ENCODE measurements around the gene CNOT4.
"Not testable (repeated sequence)": the region's sequence is repeated elsewhere in the genome, so short reads cannot be mapped to it uniquely, and the experiment has no call there.

The CNOT4 gene

DNA sequence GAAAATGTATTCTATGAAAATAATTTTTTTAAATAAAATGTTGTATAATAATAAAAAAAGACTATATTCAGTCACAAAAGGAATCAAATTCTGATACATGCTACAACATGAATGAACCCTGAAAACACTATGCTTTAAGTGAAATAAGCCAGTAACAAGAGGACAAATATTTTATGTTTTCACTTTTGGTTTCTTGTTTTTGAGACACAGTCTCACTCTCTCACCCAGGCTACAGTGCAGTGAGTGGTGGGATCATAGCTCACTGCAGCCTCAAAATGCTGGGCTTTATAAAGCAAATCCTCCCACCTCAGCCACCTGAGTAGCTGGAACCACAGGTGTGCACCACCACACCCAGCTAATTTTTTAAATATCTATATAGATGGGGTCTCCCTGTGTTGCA is 64.2 kb downstream of the CNOT4 start:
- no peak overlapping the region for H3K27ac ChIP-seq (replicated peaks; ENCODE audit: low read length)
- no peak overlapping the region for H4K91ac ChIP-seq (ENCODE audit: low read depth, low read length, poor library complexity)
- H3K23ac ChIP-seq (ENCODE audit: low read depth, low read length, poor library complexity): no peak overlapping the region
- H2BK15ac ChIP-seq (ENCODE audit: low read length): no peak overlapping the region
- H3K4me2 ChIP-seq (ENCODE audit: insufficient read depth, low read length, poor library complexity, severe bottlenecking): no peak overlapping the region
- no peaks in the 10 kb centered on the region for H3K9me3 ChIP-seq (replicated peaks in 1 of 2; ENCODE audit: control insufficient read depth in 2 of 2, insufficient read depth in 1 of 2, low read depth in 1 of 2, low read length in 2 of 2)
- no peak overlapping the region for H4K8ac ChIP-seq (ENCODE audit: low read depth, low read length)
- H2BK120ac ChIP-seq (ENCODE audit: low read depth, low read length): no peak overlapping the region
- no peak overlapping the region for H2BK5ac ChIP-seq (ENCODE audit: low read length)
- peaks cover 0 to 12% of the 10 kb centered on the region in 2 donors for H3K36me3 ChIP-seq (replicated peaks in 1 of 2; ENCODE audit: control insufficient read depth in 2 of 2, insufficient read depth in 2 of 2, low read length in 2 of 2)
- H3K79me1 ChIP-seq (ENCODE audit: low read depth, low read length): peaks cover 3% of the 10 kb centered on the region
- no peak overlapping the region for H3K4ac ChIP-seq (ENCODE audit: low read length)
- H2AFZ ChIP-seq (ENCODE audit: low read length): no peak overlapping the region
- no peaks in the 10 kb centered on the region for H3K27me3 ChIP-seq (ENCODE audit: control insufficient read depth in 3 of 3, insufficient read depth in 3 of 3, low read depth in 1 of 3, low read length in 3 of 3)
- no peak overlapping the region for H3K14ac ChIP-seq (ENCODE audit: low read length)
- no peak overlapping the region for H3K9ac ChIP-seq (ENCODE audit: low read depth, low read length, poor library complexity)
- no peak overlapping the region for H3K4me3 ChIP-seq (ENCODE audit: low read length in 2 of 2)
- DNase-seq (ENCODE audit: low spot score): no peak
- H3K18ac ChIP-seq (ENCODE audit: low read length): no peak overlapping the region
- no peak overlapping the region for H2AK5ac ChIP-seq (ENCODE audit: low read depth, low read length)
- no peak overlapping the region for H2BK12ac ChIP-seq (ENCODE audit: low read length)
- no peaks in the 10 kb centered on the region for H3K4me1 ChIP-seq (ENCODE audit: control insufficient read depth in 2 of 2, insufficient read depth in 1 of 2, low read depth in 1 of 2, low read length in 2 of 2)

GRCh38 chr7:135445266-135445665 is 64.6 kb downstream of the CNOT4 start:
- WGBS, 2 donors (ENCODE audit: extremely low coverage in 2 of 2, insufficient read length in 2 of 2, insufficient replicate concordance in 1 of 2): no CpG with 5 or more reads among the region's 2 CpGs
- H2BK15ac ChIP-seq (ENCODE audit: low read length); H3K4ac ChIP-seq (ENCODE audit: low read length); H3K23ac ChIP-seq (ENCODE audit: low read depth, low read length, poor library complexity); H3K4me3 ChIP-seq (ENCODE audit: low read length in 2 of 2); H2BK120ac ChIP-seq (ENCODE audit: low read depth, low read length); H3K4me1 ChIP-seq (ENCODE audit: control insufficient read depth in 2 of 2, insufficient read depth in 1 of 2, low read depth in 1 of 2, low read length in 2 of 2); H2BK12ac ChIP-seq (ENCODE audit: low read length); H3K4me2 ChIP-seq (ENCODE audit: insufficient read depth, low read length, poor library complexity, severe bottlenecking); H4K91ac ChIP-seq (ENCODE audit: low read depth, low read length, poor library complexity); H2AK5ac ChIP-seq (ENCODE audit: low read depth, low read length); H4K8ac ChIP-seq (ENCODE audit: low read depth, low read length); H3K9me3 ChIP-seq (replicated peaks in 1 of 2; ENCODE audit: control insufficient read depth in 2 of 2, insufficient read depth in 1 of 2, low read depth in 1 of 2, low read length in 2 of 2); H2AFZ ChIP-seq (ENCODE audit: low read length); H3K79me1 ChIP-seq (ENCODE audit: low read depth, low read length); H3K9ac ChIP-seq (ENCODE audit: low read depth, low read length, poor library complexity); H3K18ac ChIP-seq (ENCODE audit: low read length); H3K27ac ChIP-seq (replicated peaks; ENCODE audit: low read length); H3K27me3 ChIP-seq (ENCODE audit: control insufficient read depth in 3 of 3, insufficient read depth in 3 of 3, low read depth in 1 of 3, low read length in 3 of 3); H2BK5ac ChIP-seq (ENCODE audit: low read length); H3K14ac ChIP-seq (ENCODE audit: low read length); DNase-seq (ENCODE audit: low spot score): not testable (repeated sequence)
- peaks cover 0 to 12% of the 10 kb centered on the region in 2 donors for H3K36me3 ChIP-seq (replicated peaks in 1 of 2; ENCODE audit: control insufficient read depth in 2 of 2, insufficient read depth in 2 of 2, low read length in 2 of 2)

GRCh38 chr7:135441791-135442190 is 68.1 kb downstream of the CNOT4 start:
- Histone ChIP-seq H2BK120ac (ENCODE audit: low read depth, low read length) (no peak overlapping the region), H3K27me3 (ENCODE audit: control insufficient read depth in 3 of 3, insufficient read depth in 3 of 3, low read depth in 1 of 3, low read length in 3 of 3) (no peaks in the 10 kb centered on the region), H2BK12ac (ENCODE audit: low read length) (no peak overlapping the region), H3K4me3 (ENCODE audit: low read length in 2 of 2) (no peak overlapping the region), H3K4me2 (ENCODE audit: insufficient read depth, low read length, poor library complexity, severe bottlenecking) (no peak overlapping the region), H3K36me3 (replicated peaks in 1 of 2; ENCODE audit: control insufficient read depth in 2 of 2, insufficient read depth in 2 of 2, low read length in 2 of 2) (peaks cover 2 to 25% of the 10 kb centered on the region in 2 donors), H3K79me1 (ENCODE audit: low read depth, low read length) (peaks cover 2% of the 10 kb centered on the region), H3K23ac (ENCODE audit: low read depth, low read length, poor library complexity) (no peak overlapping the region), H3K4ac (ENCODE audit: low read length) (no peak overlapping the region), H3K14ac (ENCODE audit: low read length) (no peak overlapping the region), H2AK5ac (ENCODE audit: low read depth, low read length) (no peak overlapping the region), H4K91ac (ENCODE audit: low read depth, low read length, poor library complexity) (no peak overlapping the region), H4K8ac (ENCODE audit: low read depth, low read length) (no peak overlapping the region), H2BK5ac (ENCODE audit: low read length) (no peak overlapping the region), H2AFZ (ENCODE audit: low read length) (no peak overlapping the region), H3K9me3 (replicated peaks in 1 of 2; ENCODE audit: control insufficient read depth in 2 of 2, insufficient read depth in 1 of 2, low read depth in 1 of 2, low read length in 2 of 2) (peaks cover 0 to 3% of the 10 kb centered on the region in 2 donors), H3K27ac (replicated peaks; ENCODE audit: low read length) (no peak overlapping the region), H3K4me1 (ENCODE audit: control insufficient read depth in 2 of 2, insufficient read depth in 1 of 2, low read depth in 1 of 2, low read length in 2 of 2) (no peaks in the 10 kb centered on the region), H3K18ac (ENCODE audit: low read length) (no peak overlapping the region), H2BK15ac (ENCODE audit: low read length) (no peak overlapping the region), H3K9ac (ENCODE audit: low read depth, low read length, poor library complexity) (no peak overlapping the region)
- DNase-seq (ENCODE audit: low spot score): no peak

GRCh38 chr7:135434047-135434446 is 75.9 kb downstream of the CNOT4 start:
- no peak overlapping the region for H4K8ac ChIP-seq (ENCODE audit: low read depth, low read length)
- no peak overlapping the region for H4K91ac ChIP-seq (ENCODE audit: low read depth, low read length, poor library complexity)
- H3K4me1 ChIP-seq (ENCODE audit: control insufficient read depth in 2 of 2, insufficient read depth in 1 of 2, low read depth in 1 of 2, low read length in 2 of 2): no peaks in the 10 kb centered on the region

More at GRCh38 chr7:135434047-135434446, 75.9 kb downstream of the CNOT4 start:
- H3K79me1 ChIP-seq (ENCODE audit: low read depth, low read length): no peaks in the 10 kb centered on the region
- peaks cover 3 to 53% of the 10 kb centered on the region in 2 donors for H3K36me3 ChIP-seq (replicated peaks in 1 of 2; ENCODE audit: control insufficient read depth in 2 of 2, insufficient read depth in 2 of 2, low read length in 2 of 2)
- no peak overlapping the region for H3K9ac ChIP-seq (ENCODE audit: low read depth, low read length, poor library complexity)
- H3K27me3 ChIP-seq (ENCODE audit: control insufficient read depth in 3 of 3, insufficient read depth in 3 of 3, low read depth in 1 of 3, low read length in 3 of 3): no peaks in the 10 kb centered on the region
- WGBS, 2 donors (ENCODE audit: extremely low coverage in 2 of 2, insufficient read length in 2 of 2, insufficient replicate concordance in 1 of 2): no CpG with 5 or more reads among the region's 4 CpGs
- H3K14ac ChIP-seq (ENCODE audit: low read length): no peak overlapping the region
- H2BK15ac ChIP-seq (ENCODE audit: low read length): no peak overlapping the region
- DNase-seq (ENCODE audit: low spot score): no peak
- no peak overlapping the region for H2AFZ ChIP-seq (ENCODE audit: low read length)
- no peak overlapping the region for H2AK5ac ChIP-seq (ENCODE audit: low read depth, low read length)
- no peak overlapping the region for H3K4ac ChIP-seq (ENCODE audit: low read length)
- no peak overlapping the region for H3K23ac ChIP-seq (ENCODE audit: low read depth, low read length, poor library complexity)
- H3K4me2 ChIP-seq (ENCODE audit: insufficient read depth, low read length, poor library complexity, severe bottlenecking): no peak overlapping the region
- H3K4me3 ChIP-seq (ENCODE audit: low read length in 2 of 2): no peak overlapping the region
- H2BK5ac ChIP-seq (ENCODE audit: low read length): no peak overlapping the region
- H3K27ac ChIP-seq (replicated peaks; ENCODE audit: low read length): no peak overlapping the region
- H2BK120ac ChIP-seq (ENCODE audit: low read depth, low read length): no peak overlapping the region
- H2BK12ac ChIP-seq (ENCODE audit: low read length): no peak overlapping the region
- H3K18ac ChIP-seq (ENCODE audit: low read length): no peak overlapping the region
- peaks cover 0 to 15% of the 10 kb centered on the region in 2 donors for H3K9me3 ChIP-seq (replicated peaks in 1 of 2; ENCODE audit: control insufficient read depth in 2 of 2, insufficient read depth in 1 of 2, low read depth in 1 of 2, low read length in 2 of 2)

Measured in neuronal stem cell (in vitro differentiated cells).